H1 (cell line): ENCODE measurements around the gene TEX26. TPM values are rescaled to one million over a fixed set of nuclear protein-coding genes. Genes with fewer than 3 reads are reported as not detected.

Source experiments
- CTCF ChIA-PET: fragments of 300-600 bp; sonication (Branson Sonifier 250); formaldehyde crosslinking; loops from one replicate; lab custom pipeline; 2021; ENCODE audit not compliant: partially characterized antibody; lab: Charles Lee
- POLR2A ChIA-PET: fragments of 300-600 bp; sonication (Branson Sonifier 250); formaldehyde crosslinking; loops from one replicate; lab custom pipeline; 2021; ENCODE audit warnings: inconsistent platforms; ENCODE audit not compliant: partially characterized antibody; lab: Charles Lee
- DNase-seq, 2 experiments: peaks; one replicate each; pipeline versions ENCODE4 v3.0.0 to v3.0.0-alpha.2; 2010 to 2022; ENCODE audit warnings: low spot score in 2 of 2, low read depth in 1 of 2, mixed read lengths in 1 of 2
- FAIRE-seq: peaks from 2 replicates; lab custom pipeline; 2011; peaks lifted over from hg19 to GRCh38; lab: Jason Lieb, UNC
- H2AFZ ChIP-seq: 2 replicates; pipeline ENCODE4 v1.8.1; 2012; ENCODE audit warnings: low read length, inconsistent platforms
- H2AK5ac ChIP-seq: 2 replicates; pipeline ENCODE4 v1.6.1; 2013; ENCODE audit warnings: low read depth, low read length
- H2BK120ac ChIP-seq: replicated peaks from 2 replicates; pipeline ENCODE3; 2013; ENCODE audit warnings: low read depth, low read length, inconsistent platforms
- H2BK12ac ChIP-seq: 2 replicates; pipeline ENCODE4 v1.6.1; 2013; ENCODE audit warnings: low read depth, low read length
- H2BK15ac ChIP-seq: 2 replicates; pipeline ENCODE4 v1.6.1; 2013; ENCODE audit warnings: low read length
- H2BK20ac ChIP-seq: 2 replicates; pipeline ENCODE4 v1.6.1; 2013; ENCODE audit warnings: low read length
- H2BK5ac ChIP-seq: 2 replicates; pipeline ENCODE4 v1.6.1; 2013; ENCODE audit warnings: low read depth, low read length
- H3K14ac ChIP-seq: 2 replicates; pipeline ENCODE4 v1.6.1; 2013; ENCODE audit warnings: inconsistent platforms; ENCODE audit not compliant: insufficient read length
- H3K18ac ChIP-seq: 2 replicates; pipeline ENCODE4 v1.6.1; 2013; ENCODE audit warnings: low read length; ENCODE audit errors: extremely low read depth
- H3K23ac ChIP-seq: 2 replicates; pipeline ENCODE4 v1.6.1; 2013; ENCODE audit warnings: inconsistent platforms; ENCODE audit not compliant: insufficient read length
- H3K23me2 ChIP-seq: 2 replicates; pipeline ENCODE4 v1.6.1; 2013; ENCODE audit warnings: low read depth, low read length
- H3K27ac ChIP-seq: 2 replicates; pipeline ENCODE4 v1.6.1; 2011; ENCODE audit warnings: low read depth, low read length, inconsistent platforms
- H3K27me3 ChIP-seq, 4 experiments: replicated peaks in 1 of 4; 1 replicate in 1 of 4; 2 replicates in 3 of 4; pipeline versions ENCODE4 v1.6.1 to v1.8.1; 2011 to 2013; ENCODE audit warnings: low read length in 3 of 4, mild to moderate bottlenecking in 3 of 4, inconsistent platforms in 2 of 4, mixed read lengths in 2 of 4, moderate library complexity in 1 of 4; ENCODE audit not compliant: control insufficient read depth in 3 of 4, insufficient read depth in 3 of 4; ENCODE audit errors: extremely low read depth in 1 of 4
- H3K36me3 ChIP-seq, 4 experiments: 2 replicates each; pipeline versions ENCODE4 v1.6.1 to v1.8.1; 2011 to 2013; ENCODE audit warnings: mild to moderate bottlenecking in 4 of 4, low read length in 3 of 4, moderate library complexity in 2 of 4, control low read depth in 1 of 4, inconsistent platforms in 1 of 4; ENCODE audit not compliant: insufficient read depth in 4 of 4, control insufficient read depth in 2 of 4
- H3K4ac ChIP-seq: replicated peaks from 2 replicates; pipeline ENCODE3; 2013; ENCODE audit warnings: low read length, low read depth, mixed read lengths, inconsistent platforms; ENCODE audit not compliant: insufficient read length
- H3K4me1 ChIP-seq, 4 experiments: replicated peaks in 1 of 4; 1 replicate in 1 of 4; 2 replicates in 3 of 4; pipeline versions ENCODE4 v1.6.1 to v1.8.1; 2011 to 2013; ENCODE audit warnings: low read length in 3 of 4, inconsistent platforms in 2 of 4, mixed read lengths in 1 of 4; ENCODE audit not compliant: insufficient read depth in 4 of 4, control insufficient read depth in 3 of 4
- H3K4me2 ChIP-seq, 2 experiments: 2 replicates each; pipeline versions ENCODE4 v1.6.1 to v1.8.1; 2011 to 2013; ENCODE audit warnings: low read depth in 2 of 2, low read length in 2 of 2, control low read depth in 1 of 2, inconsistent platforms in 1 of 2, mild to moderate bottlenecking in 1 of 2; ENCODE audit not compliant: insufficient read depth in 1 of 2
- H3K4me3 ChIP-seq, 4 experiments: fragments of 200-600, 300-600 bp in 1 of 4; sonication (generic), shearing (Covaris generic), sonication (Bioruptor Twin) in 1 of 4; 2 replicates each; pipeline versions ENCODE4 v1.5.1 to v1.8.1; 2011 to 2016; ENCODE audit warnings: low read length in 4 of 4, low read depth in 3 of 4, control low read depth in 2 of 4, inconsistent platforms in 2 of 4, mild to moderate bottlenecking in 2 of 4, mixed read lengths in 1 of 4, moderate library complexity in 1 of 4; ENCODE audit not compliant: insufficient read depth in 2 of 4; ENCODE audit errors: extremely low read depth in 1 of 4
- H3K56ac ChIP-seq: replicated peaks from 2 replicates; pipeline ENCODE3; 2013; ENCODE audit warnings: low read depth, mild to moderate bottlenecking, mixed read lengths, low read length, inconsistent platforms; ENCODE audit not compliant: insufficient read length
- H3K79me1 ChIP-seq: 2 replicates; pipeline ENCODE4 v1.6.1; 2013; ENCODE audit warnings: low read depth, low read length, control low read depth
- H3K79me2 ChIP-seq, 2 experiments: 2 replicates each; pipeline versions ENCODE4 v1.6.1 to v1.8.1; 2012 to 2013; ENCODE audit warnings: low read length in 2 of 2, mild to moderate bottlenecking in 2 of 2, inconsistent platforms in 1 of 2; ENCODE audit not compliant: insufficient read depth in 2 of 2, control insufficient read depth in 1 of 2
- H3K9ac ChIP-seq, 4 experiments: replicated peaks in 1 of 4; 1 replicate in 1 of 4; 2 replicates in 3 of 4; pipeline versions ENCODE4 v1.6.1 to v1.8.1; 2011 to 2013; ENCODE audit warnings: low read depth in 3 of 4, low read length in 3 of 4, control low read depth in 2 of 4, mild to moderate bottlenecking in 2 of 4, moderate library complexity in 2 of 4, inconsistent platforms in 1 of 4; ENCODE audit errors: extremely low read depth in 1 of 4
- H3K9me3 ChIP-seq, 2 experiments: 2 replicates each; pipeline versions ENCODE4 v1.6.1 to v1.8.1; 2012 to 2013; ENCODE audit warnings: mild to moderate bottlenecking in 2 of 2, moderate library complexity in 2 of 2, control low read depth in 1 of 2, inconsistent platforms in 1 of 2, low read depth in 1 of 2, low read length in 1 of 2, mixed read lengths in 1 of 2; ENCODE audit not compliant: insufficient read depth in 2 of 2
- H4K20me1 ChIP-seq, 2 experiments: replicated peaks in 1 of 2; 2 replicates each; pipeline versions ENCODE3 to v1.8.1; 2011 to 2013; ENCODE audit warnings: inconsistent platforms in 2 of 2, low read length in 2 of 2, mild to moderate bottlenecking in 1 of 2; ENCODE audit not compliant: insufficient read depth in 2 of 2, control insufficient read depth in 1 of 2
- H4K5ac ChIP-seq: 2 replicates; pipeline ENCODE4 v1.6.1; 2013; ENCODE audit warnings: low read length, low read depth, mixed read lengths, inconsistent platforms; ENCODE audit not compliant: insufficient read length
- H4K8ac ChIP-seq: 2 replicates; pipeline ENCODE4 v1.8.0; 2013; ENCODE audit warnings: mild to moderate bottlenecking, moderate library complexity, low read length, inconsistent platforms; ENCODE audit not compliant: insufficient read depth; ENCODE audit errors: extremely low read depth
- H4K91ac ChIP-seq: replicated peaks from 2 replicates; pipeline ENCODE3; 2013; ENCODE audit warnings: low read length, mixed read lengths, inconsistent platforms; ENCODE audit not compliant: insufficient read length
- CBX5 ChIP-seq: fragments of 300-800, 300-1000 bp; sonication (generic); IDR thresholded peaks from 2 replicates; pipeline ENCODE4 v1.7.1; 2016; ENCODE audit warnings: antibody characterized with exemption, low read length, low read depth
- CBX8 ChIP-seq: fragments of 300-800, 300-1000 bp; sonication (generic); IDR thresholded peaks from 2 replicates; pipeline ENCODE4 v1.7.1; 2016; ENCODE audit warnings: low read depth, low read length, borderline replicate concordance
- E2F6 ChIP-seq: IDR thresholded peaks from 2 replicates; pipeline ENCODE4 v1.6.1; 2012; ENCODE audit warnings: inconsistent platforms
- EZH2 ChIP-seq: fragments of 200-600 bp; sonication (generic); IDR thresholded peaks from 2 replicates; pipeline ENCODE4 v1.7.1; 2012; ENCODE audit warnings: low read depth, mild to moderate bottlenecking, moderate library complexity, low read length, inconsistent platforms; ENCODE audit not compliant: severe bottlenecking
- NANOG ChIP-seq: IDR thresholded peaks from 2 replicates; pipeline ENCODE4 v1.6.1; 2011; ENCODE audit warnings: low read length, low read depth, mild to moderate bottlenecking, inconsistent platforms; ENCODE audit not compliant: insufficient read depth, poor library complexity, severe bottlenecking
- NRF1 ChIP-seq: IDR thresholded peaks from 2 replicates; pipeline ENCODE4 v1.6.1; 2011; ENCODE audit warnings: mild to moderate bottlenecking, low read depth, low read length, improper control_type of control experiment
- SIRT6 ChIP-seq: IDR thresholded peaks from one replicate; pipeline ENCODE4 v1.7.1; 2012; ENCODE audit warnings: low read length, inconsistent platforms
- WGBS, 2 experiments: shearing (Covaris generic) in 1 of 2; methylation state at CpG; one replicate each; pipeline versions ENCODE4 v1.1.6 to v1.1.7; 2013 to 2015; ENCODE audit warnings: low lambda C conversion rate in 2 of 2, mixed read lengths in 2 of 2, inconsistent platforms in 1 of 2, low coverage in 1 of 2, missing lambda C conversion rate in 1 of 2; ENCODE audit not compliant: insufficient replicate concordance in 2 of 2, insufficient coverage in 1 of 2, insufficient read length in 1 of 2; ENCODE audit errors: extremely low coverage in 1 of 2, missing lambda C conversion rate in 1 of 2; 5-methylcytosine and 5-hydroxymethylcytosine counted together
- polyA plus RNA-seq, 7 experiments: library from polyadenylated mRNA; depleted of rRNA in 3 of 7; stranded (reverse) in 5 of 7; unstranded in 2 of 7; fragments of >200 nt in 5 of 7; fragments of 200-250 nt in 2 of 7; gene quantifications; 1 replicate in 5 of 7; 2 replicates in 1 of 7; 4 replicates in 1 of 7; pipeline versions ENCODE4 v1.2.1 to v1.2.3, GENCODE V29; 2011 to 2013; ENCODE audit warnings: missing spikeins in 2 of 7, mixed read lengths in 2 of 7
- total RNA-seq: library from RNA; stranded (reverse); fragmentation: NEBNext Ultra II Directional; extraction: Animal tissue kit (Norgen Biotek cat#: 25700); gene quantifications from 2 replicates; pipeline ENCODE4 v1.2.1, GENCODE V29; 2021

TEX26 gene
- total and polyA plus RNA-seq, 2 of the 8 experiments (the other 6 are each of a cell fraction or from before 2014, with no cell fraction given) = not detected

GRCh38 chr13:30983431-30983830 lies 51.0 kb downstream of the TEX26 start:
- no peak overlapping the region for H2BK5ac ChIP-seq
- no peak overlapping the region for H2BK120ac ChIP-seq
- no peak overlapping the region for H2BK15ac ChIP-seq
- no peaks in the 10 kb centered on the region for H4K20me1 ChIP-seq
- no peak overlapping the region for H3K14ac ChIP-seq
- H3K36me3 ChIP-seq = no peaks in the 10 kb centered on the region
- H4K8ac ChIP-seq = no peak overlapping the region
- FAIRE-seq = peak; percentile 42
- H3K4ac ChIP-seq = no peak overlapping the region
- H3K79me2 ChIP-seq = no peaks in the 10 kb centered on the region
- no peaks in the 10 kb centered on the region for H3K9me3 ChIP-seq
- no peak for TF ChIP-seq CBX5
- no peak for TF ChIP-seq EZH2
- TF ChIP-seq SIRT6 = no peak
- no peak for TF ChIP-seq E2F6
- no peak for TF ChIP-seq NRF1
- no peak for TF ChIP-seq NANOG
- no peak for TF ChIP-seq CBX8
- no peak overlapping the region for H3K9ac ChIP-seq
- ChIA-PET POLR2A (no interaction called here), CTCF (interaction anchor here (1.1 to 1.7 kb wide), 3 partner anchors 13 to 67 kb away, joined by 3 to 4 read pairs (median 4); no protein-coding TSS in a partner anchor)
- no peaks in the 10 kb centered on the region for H3K27me3 ChIP-seq
- no peaks in the 10 kb centered on the region for H3K79me1 ChIP-seq
- H2BK20ac ChIP-seq = no peak overlapping the region
- H3K18ac ChIP-seq = no peak overlapping the region
- peaks cover 0 to 3% (median 0%) of the 10 kb centered on the region in 4 experiments; a peak in 1 of 7 replicates for H3K4me1 ChIP-seq
- H2AFZ ChIP-seq = no peak overlapping the region
- 59% methylated on average over 4 of the region's 4 CpGs; no CpG with 5 or more reads in 1 of the 2 experiments for WGBS, 2 experiments
- no peak overlapping the region for H3K27ac ChIP-seq
- no peak overlapping the region for H2BK12ac ChIP-seq
- no peak overlapping the region for H3K23ac ChIP-seq
- no peak overlapping the region for H4K91ac ChIP-seq
- no peak overlapping the region for H4K5ac ChIP-seq
- H2AK5ac ChIP-seq = no peak overlapping the region
- no peaks in the 10 kb centered on the region for H3K23me2 ChIP-seq
- H3K4me3 ChIP-seq = no peak overlapping the region
- DNase-seq = no peak
- H3K4me2 ChIP-seq = peak overlapping the region; percentile 6 to 18; a peak in 2 of 4 replicates
- no peak overlapping the region for H3K56ac ChIP-seq
